K562 (cell line): ENCODE measurements around the gene IMPACT.

Experiments used
- CBX8 ChIP-seq: fragments of 200-600 bp; sonication (generic); IDR thresholded peaks from 2 replicates; pipeline ENCODE4 v1.6.1; 2012; ENCODE audit warnings: borderline replicate concordance, mixed run types, low read depth, mild to moderate bottlenecking, moderate library complexity, mixed read lengths, low read length, control low read depth, inconsistent platforms; ENCODE audit not compliant: poor library complexity, severe bottlenecking; ENCODE audit errors: extremely low read depth
- CTCF ChIP-seq, 3 experiments: IDR thresholded peaks in 2 of 3; conservative IDR thresholded peaks in 1 of 3; 2 replicates each; pipeline ENCODE4 v1.5.1; 2011 to 2012; ENCODE audit warnings: low read length in 3 of 3, mild to moderate bottlenecking in 3 of 3, control low read depth in 2 of 3, improper control_type of control experiment in 1 of 3, inconsistent platforms in 1 of 3, low read depth in 1 of 3, mixed read lengths in 1 of 3, moderate library complexity in 1 of 3; ENCODE audit not compliant: insufficient read depth in 2 of 3
- EGR1 ChIP-seq: fragments of 450-650 bp; conservative IDR thresholded peaks from 2 replicates; pipeline ENCODE4 v1.6.1; 2017; ENCODE audit warnings: mild to moderate bottlenecking
- ELF1 ChIP-seq: fragments of 200-800 bp; sonication (Bioruptor generic); IDR thresholded peaks from 2 replicates; pipeline ENCODE4 v1.6.1; 2016; ENCODE audit warnings: missing genetic modification characterization, missing compliant biosample characterization
- ETV6 ChIP-seq, 3 experiments: fragments of 150-350 bp in 1 of 3; sonication (generic) in 1 of 3; formaldehyde crosslinking in 1 of 3; IDR thresholded peaks; 2 replicates each; pipeline versions ENCODE4 v1.6.1 to v1.8.0; 2014 to 2022; ENCODE audit warnings: borderline replicate concordance in 2 of 3, low read depth in 2 of 3, antibody characterized with exemption in 1 of 3, low read length in 1 of 3, mild to moderate bottlenecking in 1 of 3, missing genetic modification reagents in 1 of 3
- EZH2 ChIP-seq: IDR thresholded peaks from 2 replicates; pipeline ENCODE4 v1.6.1; 2012; ENCODE audit warnings: low read depth, mild to moderate bottlenecking, inconsistent platforms, low read length, borderline replicate concordance
- GABPB2 ChIP-seq: fragments of 250-450 bp; sonication (Bioruptor Pico); conservative IDR thresholded peaks from 2 replicates; pipeline ENCODE4 v1.5.1; 2021; ENCODE audit warnings: mild to moderate bottlenecking
- HINFP ChIP-seq: fragments of 450-650 bp; conservative IDR thresholded peaks from 2 replicates; pipeline ENCODE4 v1.6.1; 2016; ENCODE audit warnings: missing genetic modification characterization, low read depth, mild to moderate bottlenecking, control low read depth, missing compliant biosample characterization
- PCBP2 ChIP-seq: fragments of 200-400 bp; formaldehyde crosslinking; IDR thresholded peaks from 2 replicates; pipeline ENCODE4 v1.6.1; 2018; ENCODE audit warnings: low read length, low read depth, mild to moderate bottlenecking, moderate library complexity; ENCODE audit not compliant: poor library complexity, severe bottlenecking
- TAF7 ChIP-seq: fragments of 450-650 bp; IDR thresholded peaks from 2 replicates; pipeline ENCODE4 v1.6.1; 2016; ENCODE audit warnings: missing genetic modification characterization, missing compliant biosample characterization

GRCh38 chr18:24398540-24398939 lies 27.9 kb upstream of the IMPACT start:
- TF ChIP-seq EGR1 (no peak), EZH2 (no peak), CTCF (IDR thresholded peaks at IDR 0.05 in 2 of 3, conservative IDR thresholded peaks at IDR 0.05 in 1 of 3; ENCODE audit: insufficient read depth in 2 of 3, low read depth in 1 of 3, low read length in 3 of 3) (no peak), TAF7 (no peak), PCBP2 (no peak), ELF1 (no peak), ETV6 (IDR thresholded peaks at IDR 0.05; ENCODE audit: borderline replicate concordance in 1 of 2, low read depth in 2 of 2, low read length in 1 of 2) (no peak), ETV6 (CRISPR knock-in tag; IDR thresholded peaks at IDR 0.05; ENCODE audit: borderline replicate concordance) (no peak), CBX8 (no peak), HINFP (tag) (no peak), GABPB2 (no peak)
